C1 segment of cervical spinal cord (tissue), 14 donors: Measurements from ENCODE around the gene CHMP2A.
"Not testable (repeated sequence)": the region's sequence is repeated elsewhere in the genome, so short reads cannot be mapped to it uniquely, and the experiment has no call there.

ENCODE experiments used
- DNase-seq, 14 donors: peaks; one replicate each; lab custom pipeline; 2025; lab: John Stamatoyannopoulos, UW

Gene CHMP2A

GRCh38 chr19:58554494-58555368 is at the start of gene CHMP2A:
Gene CHMP2A, minus strand, starts transcription at chr19:58555105. Its CDS starts 893 bp downstream, at chr19:58554212.
- no peak for DNase-seq

GRCh38 chr19:58586133-58586765 is 31.3 kb upstream of the CHMP2A start:
- DNase-seq: no peak

GRCh38 chr19:58585442-58586132 is 30.7 kb upstream of the CHMP2A start:
- no peak for DNase-seq

- DNase-seq: no peak
Measured at GRCh38 chr19:58584498-58585441, 29.9 kb upstream of the CHMP2A start.

GRCh38 chr19:58582985-58583384 is 28.1 kb upstream of the CHMP2A start:
- no peak for DNase-seq

GRCh38 chr19:58581227-58582141 is 26.6 kb upstream of the CHMP2A start:
- DNase-seq: no peak

GRCh38 chr19:58579473-58580142 is 24.7 kb upstream of the CHMP2A start:
- DNase-seq: no peak

- no peak for DNase-seq
Measured at GRCh38 chr19:58578012-58578925, 23.4 kb upstream of the CHMP2A start.

GRCh38 chr19:58577581-58577980 is 22.7 kb upstream of the CHMP2A start:
- not testable (repeated sequence) for DNase-seq

- DNase-seq: no peak
Measured at GRCh38 chr19:58575183-58576041, 20.5 kb upstream of the CHMP2A start.

GRCh38 chr19:58573658-58574164 is 18.8 kb upstream of the CHMP2A start:
- DNase-seq: no peak

- no peak for DNase-seq
Measured at GRCh38 chr19:58572818-58573657, 18.1 kb upstream of the CHMP2A start, which contains the start of gene MZF1. Gene MZF1, minus strand, starts transcription at chr19:58573335. Its CDS starts 1,946 bp downstream, at chr19:58571389.

GRCh38 chr19:58572026-58572817 is 17.3 kb upstream of the CHMP2A start:
- no peak for DNase-seq

- DNase-seq: no peak
Measured at GRCh38 chr19:58571575-58571947, 16.7 kb upstream of the CHMP2A start.

GRCh38 chr19:58570770-58571574 is 16.1 kb upstream of the CHMP2A start:
- DNase-seq: no peak
